Fibroblast of lung (primary cell): ENCODE data around the gene LDHA. TPM values are rescaled to one million over a fixed set of nuclear protein-coding genes. Genes with fewer than 3 reads are reported as not detected.

Experiments used
- DNase-seq, 2 donors: peaks; one replicate each; pipeline versions ENCODE4 v3.0.0 to v3.0.0-alpha.2; 2010; ENCODE audit warnings: low read depth in 2 of 2
- H2AFZ ChIP-seq: 2 replicates; pipeline ENCODE4 v1.5.1; 2012; ENCODE audit warnings: low read length, control low read depth, inconsistent platforms
- H3K27ac ChIP-seq: 2 replicates; pipeline ENCODE4 v1.5.1; 2011; ENCODE audit warnings: low read length, control low read depth; ENCODE audit not compliant: insufficient read depth
- H3K27me3 ChIP-seq: 2 replicates; pipeline ENCODE4 v1.5.1; 2011; ENCODE audit warnings: mild to moderate bottlenecking, low read length; ENCODE audit not compliant: control insufficient read depth, insufficient read depth
- H3K36me3 ChIP-seq: 2 replicates; pipeline ENCODE4 v1.5.1; 2011; ENCODE audit warnings: low read length; ENCODE audit not compliant: control insufficient read depth, insufficient read depth
- H3K4me1 ChIP-seq: 2 replicates; pipeline ENCODE4 v1.5.1; 2011; ENCODE audit warnings: low read length; ENCODE audit not compliant: control insufficient read depth, insufficient read depth; ENCODE audit errors: extremely low read depth
- H3K4me2 ChIP-seq: 2 replicates; pipeline ENCODE4 v1.5.1; 2011; ENCODE audit warnings: low read length, control low read depth; ENCODE audit not compliant: insufficient read depth; ENCODE audit errors: extremely low read depth
- H3K4me3 ChIP-seq, 4 experiments: fragments of 200-600 bp in 1 of 4; sonication (generic) in 1 of 4; replicated peaks in 1 of 4; 2 replicates each; pipeline ENCODE4 v1.5.1; 2011 to 2016; ENCODE audit warnings: low read length in 4 of 4, low read depth in 3 of 4, mild to moderate bottlenecking in 3 of 4, control low read depth in 2 of 4, inconsistent platforms in 1 of 4, mixed read lengths in 1 of 4; ENCODE audit not compliant: insufficient read depth in 1 of 4; ENCODE audit errors: control extremely low read depth in 1 of 4
- H3K79me2 ChIP-seq: 2 replicates; pipeline ENCODE4 v1.5.1; 2012; ENCODE audit warnings: mild to moderate bottlenecking, low read length, inconsistent platforms; ENCODE audit not compliant: control insufficient read depth, insufficient read depth
- H3K9ac ChIP-seq: 2 replicates; pipeline ENCODE4 v1.5.1; 2011; ENCODE audit warnings: mild to moderate bottlenecking, low read length, control low read depth; ENCODE audit not compliant: insufficient read depth
- H3K9me3 ChIP-seq: 2 replicates; pipeline ENCODE4 v1.5.1; 2012; ENCODE audit warnings: low read depth, low read length; ENCODE audit not compliant: control insufficient read depth, insufficient read depth
- H4K20me1 ChIP-seq: 2 replicates; pipeline ENCODE4 v1.5.1; 2011; ENCODE audit warnings: low read length; ENCODE audit not compliant: control insufficient read depth, insufficient read depth; ENCODE audit errors: extremely low read depth
- EZH2 ChIP-seq: IDR thresholded peaks from 2 replicates; pipeline ENCODE4 v1.5.1; 2012; ENCODE audit warnings: low read length, control low read depth, mild to moderate bottlenecking; ENCODE audit errors: missing control alignments
- polyA plus RNA-seq, 2 donors: library from polyadenylated mRNA; depleted of rRNA in 1 of 2; stranded (reverse) in 1 of 2; unstranded in 1 of 2; fragments of >200 nt; gene quantifications; 2 replicates each; pipeline ENCODE4 v1.2.1, GENCODE V29; 2011 to 2012; ENCODE audit warnings: missing spikeins in 1 of 2
- total RNA-seq: library from RNA; depleted of rRNA; stranded (reverse); fragments of >200 nt; gene quantifications from 2 replicates; pipeline ENCODE4 v1.2.1, GENCODE V29; 2014
- TF ChIP-seq, protein P1 (sequence below), 2 donors: IDR thresholded peaks in 1 of 2; conservative IDR thresholded peaks in 1 of 2; 1 replicate in 1 of 2; 2 replicates in 1 of 2; pipeline ENCODE4 v1.5.1; 2011 to 2012; ENCODE audit warnings: low read length in 2 of 2, control low read depth in 1 of 2, inconsistent platforms in 1 of 2, low read depth in 1 of 2, mild to moderate bottlenecking in 1 of 2

Gene LDHA
- total and polyA plus RNA-seq, 2 donors (not counting 1 experiment from before 2014, with no cell fraction given), result 202 to 1,626 TPM

DNA sequence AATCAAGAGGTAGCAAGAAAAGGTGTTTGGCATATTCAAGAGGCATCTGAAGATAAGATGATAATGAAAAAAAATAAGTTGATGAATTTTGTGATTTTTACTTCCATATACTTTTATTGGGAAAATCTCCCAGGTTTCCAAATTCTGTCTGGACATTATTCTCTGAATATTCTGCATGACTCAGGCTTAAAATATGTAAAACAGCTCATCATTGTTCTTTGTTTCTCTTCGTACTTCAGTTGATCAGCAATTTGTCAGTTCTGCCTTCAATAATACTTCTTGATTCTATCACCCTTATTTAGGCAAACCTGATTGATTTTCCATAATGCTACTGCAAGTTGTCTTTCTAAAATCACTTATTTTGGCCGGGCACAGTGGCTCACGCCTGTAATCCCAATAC is 41.8 kb upstream of the LDHA start:
- Histone ChIP-seq H3K27me3 (no peaks in the 10 kb centered on the region), H3K36me3 (peaks cover 1% of the 10 kb centered on the region), H3K79me2 (no peaks in the 10 kb centered on the region), H3K4me1 (peaks cover 2% of the 10 kb centered on the region), H3K4me3 (no peak overlapping the region), H3K9me3 (no peaks in the 10 kb centered on the region), H3K27ac (no peak overlapping the region), H2AFZ (no peak overlapping the region), H3K9ac (no peak overlapping the region), H3K4me2 (no peak overlapping the region), H4K20me1 (no peaks in the 10 kb centered on the region)
- peak in 1 of 2 donors; percentile 29 for DNase-seq
- no peak for TF ChIP-seq EZH2
- TF ChIP-seq, protein P1, sequence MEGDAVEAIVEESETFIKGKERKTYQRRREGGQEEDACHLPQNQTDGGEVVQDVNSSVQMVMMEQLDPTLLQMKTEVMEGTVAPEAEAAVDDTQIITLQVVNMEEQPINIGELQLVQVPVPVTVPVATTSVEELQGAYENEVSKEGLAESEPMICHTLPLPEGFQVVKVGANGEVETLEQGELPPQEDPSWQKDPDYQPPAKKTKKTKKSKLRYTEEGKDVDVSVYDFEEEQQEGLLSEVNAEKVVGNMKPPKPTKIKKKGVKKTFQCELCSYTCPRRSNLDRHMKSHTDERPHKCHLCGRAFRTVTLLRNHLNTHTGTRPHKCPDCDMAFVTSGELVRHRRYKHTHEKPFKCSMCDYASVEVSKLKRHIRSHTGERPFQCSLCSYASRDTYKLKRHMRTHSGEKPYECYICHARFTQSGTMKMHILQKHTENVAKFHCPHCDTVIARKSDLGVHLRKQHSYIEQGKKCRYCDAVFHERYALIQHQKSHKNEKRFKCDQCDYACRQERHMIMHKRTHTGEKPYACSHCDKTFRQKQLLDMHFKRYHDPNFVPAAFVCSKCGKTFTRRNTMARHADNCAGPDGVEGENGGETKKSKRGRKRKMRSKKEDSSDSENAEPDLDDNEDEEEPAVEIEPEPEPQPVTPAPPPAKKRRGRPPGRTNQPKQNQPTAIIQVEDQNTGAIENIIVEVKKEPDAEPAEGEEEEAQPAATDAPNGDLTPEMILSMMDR (conservative IDR thresholded peaks at IDR 0.05 in 1 of 2, IDR thresholded peaks at IDR 0.05 in 1 of 2; ENCODE audit: low read depth in 1 of 2, low read length in 2 of 2), result no peak

DNA sequence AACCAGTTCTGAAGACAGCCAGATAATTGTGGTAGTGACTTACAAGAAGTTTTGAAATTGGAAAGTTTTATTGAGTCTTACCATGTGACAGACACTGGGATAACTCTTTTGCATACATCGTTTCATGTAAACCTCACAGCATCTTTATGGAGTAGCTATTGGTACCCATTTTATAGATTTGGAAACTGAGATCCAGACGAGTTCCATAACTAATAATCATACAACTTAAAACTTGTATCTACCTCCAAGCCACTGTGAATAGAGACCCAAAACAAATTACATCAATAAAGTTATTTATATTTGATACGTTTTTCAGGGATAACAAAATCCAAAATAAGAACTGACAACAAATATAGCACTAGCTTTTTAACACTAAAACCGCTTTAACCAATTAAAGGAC is 35.7 kb upstream of the LDHA start:
- Histone ChIP-seq H3K4me3 (no peak overlapping the region), H3K36me3 (peaks cover 6% of the 10 kb centered on the region), H3K4me2 (no peak overlapping the region), H2AFZ (no peak overlapping the region), H3K27ac (no peak overlapping the region), H3K9me3 (no peaks in the 10 kb centered on the region), H4K20me1 (no peaks in the 10 kb centered on the region), H3K4me1 (no peaks in the 10 kb centered on the region), H3K9ac (no peak overlapping the region), H3K79me2 (no peaks in the 10 kb centered on the region), H3K27me3 (no peaks in the 10 kb centered on the region)
- DNase-seq, result no peak
- no peak for TF ChIP-seq EZH2
- TF ChIP-seq, protein P1 (conservative IDR thresholded peaks at IDR 0.05 in 1 of 2, IDR thresholded peaks at IDR 0.05 in 1 of 2; ENCODE audit: low read depth in 1 of 2, low read length in 2 of 2), result no peak

DNA sequence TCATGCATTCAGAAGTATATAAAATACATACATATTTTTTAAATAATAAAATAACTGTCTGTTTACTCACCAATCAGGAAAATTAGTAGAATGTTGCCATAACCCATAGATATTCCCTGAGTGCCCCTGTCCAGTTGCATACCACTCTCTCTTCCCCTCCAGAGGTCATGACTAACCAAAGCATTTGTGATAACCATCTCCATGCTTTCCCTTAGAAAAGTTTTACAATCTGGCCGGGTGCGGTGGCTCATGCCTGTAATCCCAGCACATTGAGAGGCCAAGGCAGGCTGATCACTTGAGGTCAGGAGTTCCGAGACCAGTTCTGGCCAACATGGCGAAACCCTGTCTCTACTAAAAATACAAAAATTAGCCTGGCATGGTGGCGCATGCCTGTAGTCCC is 33.2 kb upstream of the LDHA start:
- Histone ChIP-seq H3K79me2 (no peaks in the 10 kb centered on the region), H3K4me2 (no peak overlapping the region), H3K27ac (no peak overlapping the region), H3K27me3 (no peaks in the 10 kb centered on the region), H2AFZ (no peak overlapping the region), H3K36me3 (peaks cover 7% of the 10 kb centered on the region), H3K4me1 (no peaks in the 10 kb centered on the region), H4K20me1 (no peaks in the 10 kb centered on the region), H3K4me3 (no peak overlapping the region), H3K9ac (no peak overlapping the region), H3K9me3 (no peaks in the 10 kb centered on the region)
- TF ChIP-seq EZH2, result no peak
- TF ChIP-seq, protein P1 (conservative IDR thresholded peaks at IDR 0.05 in 1 of 2, IDR thresholded peaks at IDR 0.05 in 1 of 2; ENCODE audit: low read depth in 1 of 2, low read length in 2 of 2), result no peak
- DNase-seq, result no peak
